Stimulated activated CD4-positive, alpha-beta T cell treated with anti-CD3 and anti-CD28 coated beads, Interleukin-1b, Interleukin-23, amount 100 ng/mL, for 1 hour (primary cell): Measurements from ENCODE around the gene TNFRSF12A.
"Not testable (repeated sequence)": the region's sequence is repeated elsewhere in the genome, so short reads cannot be mapped to it uniquely, and the experiment has no call there.

ENCODE experiments used
- DNase-seq, 2 donors: peaks; one replicate each; pipeline ENCODE4 v3.0.0-alpha.2; 2020; ENCODE audit warnings: low read depth in 2 of 2

Gene TNFRSF12A

GRCh38 chr16:3065742-3066439 lies 45.7 kb downstream of the TNFRSF12A start:
- no peak for DNase-seq

- no peak for DNase-seq
Measured at GRCh38 chr16:3066440-3066748, 46.2 kb downstream of the TNFRSF12A start.

GRCh38 chr16:3068487-3068886 lies 48.3 kb downstream of the TNFRSF12A start:
- DNase-seq = no peak

GRCh38 chr16:3069146-3069545 lies 49.0 kb downstream of the TNFRSF12A start:
- not testable (repeated sequence) for DNase-seq

- no peak for DNase-seq
Measured at GRCh38 chr16:3070608-3071111, 50.5 kb downstream of the TNFRSF12A start.

- DNase-seq = no peak
Measured at GRCh38 chr16:3071655-3072054, 51.5 kb downstream of the TNFRSF12A start.
